Lower leg skin (tissue), 4 donors: ENCODE measurements around the gene STUB1. TPM values are rescaled to one million over a fixed set of nuclear protein-coding genes. Genes with fewer than 3 reads are reported as not detected.

Experiments
- DNase-seq, 2 donors: peaks; one replicate each; pipeline ENCODE4 v3.0.0-alpha.2; 2019; ENCODE audit warnings: low spot score in 2 of 2
- H3K4me3 ChIP-seq: fragments of 200-600 bp; sonication (generic); 2 replicates; pipeline ENCODE4 v1.5.1; 2017; ENCODE audit warnings: mild to moderate bottlenecking, low read depth; ENCODE audit not compliant: poor library complexity, severe bottlenecking
- CTCF ChIP-seq, 3 donors: fragments of 450-650 bp; IDR thresholded peaks; one replicate each; pipeline ENCODE4 v1.5.1; 2016; ENCODE audit warnings: antibody characterized with exemption in 3 of 3, mild to moderate bottlenecking in 3 of 3, moderate library complexity in 2 of 3
- POLR2A ChIP-seq, 2 donors: fragments of 450-650 bp; IDR thresholded peaks; one replicate each; pipeline ENCODE4 v1.6.1; 2016 to 2017; ENCODE audit warnings: antibody characterized with exemption in 2 of 2, mild to moderate bottlenecking in 1 of 2, moderate library complexity in 1 of 2
- WGBS, 2 donors: methylation state at CpG; one replicate each; pipeline ENCODE4 v1.1.5; 2018; 5-methylcytosine and 5-hydroxymethylcytosine counted together
- intact Hi-C: fragments of 100-400 bp; cut with DNase I; formaldehyde crosslinking; loops from one replicate; pipeline ENCODE4 v1.15.0; 2023; ENCODE audit warnings: low total_unique reads
- total RNA-seq, 4 donors: library from RNA; depleted of rRNA; stranded (reverse); fragments of >200 nt; gene quantifications; one replicate each; pipeline ENCODE4 v1.1.0, GENCODE V29; 2016

STUB1 gene
- total RNA-seq, 4 donors from 2014 or later, result 195 to 272 (median 198) TPM

- no peak overlapping the region for H3K4me3 ChIP-seq
- TF ChIP-seq CTCF (IDR thresholded peaks at IDR 0.05) (no peak), POLR2A (IDR thresholded peaks at IDR 0.05) (no peak)
- intact Hi-C loops, result no loop called here
- 71 to 77% methylated on average over 27 to 28 of the region's 28 CpGs for WGBS, 2 donors
- no peak for DNase-seq
These were observed 1.7 kb downstream of the STUB1 start for GRCh38 chr16:681746-682427.

- no peak overlapping the region for H3K4me3 ChIP-seq
- 77 to 80% methylated on average over 31 to 36 of the region's 36 CpGs for WGBS, 2 donors
- no peak for DNase-seq
- TF ChIP-seq POLR2A (IDR thresholded peaks at IDR 0.05) (no peak), CTCF (IDR thresholded peaks at IDR 0.05) (no peak)
- intact Hi-C loops, result no loop called here
These were observed 2.5 kb downstream of the STUB1 start for GRCh38 chr16:682493-683395.

- H3K4me3 ChIP-seq, result peak overlapping the region; percentile 37
- intact Hi-C loops, result no loop called here
- 17 to 35% methylated on average over 21 to 30 of the region's 57 CpGs for WGBS, 2 donors
- no peak for DNase-seq
- TF ChIP-seq POLR2A (IDR thresholded peaks at IDR 0.05) (no peak), CTCF (IDR thresholded peaks at IDR 0.05) (no peak)
These were observed 3.3 kb downstream of the STUB1 start for GRCh38 chr16:683396-684070.

- peak within 1 kb of the TSS; percentile 37 for H3K4me3 ChIP-seq
- intact Hi-C loops, result no loop called here
- peak; percentile 96 to 99 for DNase-seq
- TF ChIP-seq CTCF (IDR thresholded peaks at IDR 0.05) (no peak), POLR2A (IDR thresholded peaks at IDR 0.05) (no peak)
- WGBS, 2 donors, result 0 to 2% methylated on average over 5 to 33 of the region's 91 CpGs
These were observed 4.0 kb downstream of the STUB1 start, which contains the start of gene JMJD8 for GRCh38 chr16:684071-684794. JMJD8 (minus strand) TSS chr16:684334; CDS start chr16:684319, 15 bp downstream.

GRCh38 chr16:684961-685696 is 4.9 kb downstream of the STUB1 start:
- H3K4me3 ChIP-seq, result no peak overlapping the region
- 78 to 84% methylated on average over 55 to 58 of the region's 61 CpGs for WGBS, 2 donors
- intact Hi-C loops, result no loop called here
- DNase-seq, result no peak
- TF ChIP-seq POLR2A (IDR thresholded peaks at IDR 0.05), result no peak
- no peak for TF ChIP-seq CTCF (IDR thresholded peaks at IDR 0.05)
